IMR-90 (cell line): ENCODE data around the gene DDA1. TPM values are rescaled to one million over a fixed set of nuclear protein-coding genes. Genes with fewer than 3 reads are reported as not detected.

Experiments used
- ATAC-seq: fragments of 200-7000 bp; cut with Tn5 transposase; 2 replicates; pipeline ENCODE4 v1.9.1; 2020; ENCODE audit warnings: low read depth, mild to moderate bottlenecking, moderate library complexity
- BruUV-seq: library from RNA; stranded (reverse); fragments of 400-500 nt; replicated peaks from 2 replicates; lab custom pipeline; 2021; lab: Mats Ljungman, UMichigan
- CTCF ChIA-PET: fragments of 300-600 bp; formaldehyde crosslinking; extraction: SDS; loops from one replicate; lab custom pipeline; 2021; ENCODE audit warnings: antibody characterized with exemption; lab: Yijun Ruan, JAX
- POLR2A ChIA-PET: fragments of 300-600 bp; sonication (Branson Sonifier 250); formaldehyde crosslinking; loops from one replicate; lab custom pipeline; 2022; ENCODE audit warnings: antibody characterized with exemption; ENCODE audit not compliant: unreplicated experiment; lab: Charles Lee
- DNase-seq: peaks from one replicate; pipeline ENCODE4 v3.0.0; 2013
- H2AFZ ChIP-seq: replicated peaks from 2 replicates; pipeline ENCODE3; 2013; ENCODE audit warnings: low read length, mild to moderate bottlenecking; ENCODE audit not compliant: poor library complexity
- H2AK5ac ChIP-seq: 2 replicates; pipeline ENCODE4 v1.6.1; 2013; ENCODE audit warnings: low read depth, low read length, inconsistent platforms
- H2AK9ac ChIP-seq: replicated peaks from 2 replicates; pipeline ENCODE3; 2013; ENCODE audit warnings: mild to moderate bottlenecking, low read depth, low read length, moderate library complexity; ENCODE audit not compliant: poor library complexity
- H2BK120ac ChIP-seq: 2 replicates; pipeline ENCODE4 v1.6.1; 2013; ENCODE audit warnings: low read depth, low read length, inconsistent platforms
- H2BK15ac ChIP-seq: 3 replicates; pipeline ENCODE4 v1.6.1; 2013; ENCODE audit warnings: low read depth, low read length, inconsistent platforms
- H2BK20ac ChIP-seq: 2 replicates; pipeline ENCODE4 v1.6.1; 2013; ENCODE audit warnings: low read depth, mild to moderate bottlenecking, inconsistent platforms, low read length, moderate library complexity
- H2BK5ac ChIP-seq: 2 replicates; pipeline ENCODE4 v1.6.1; 2013; ENCODE audit warnings: mild to moderate bottlenecking, low read depth, low read length, inconsistent platforms; ENCODE audit not compliant: poor library complexity, severe bottlenecking
- H3K14ac ChIP-seq: replicated peaks from 2 replicates; pipeline ENCODE4 v1.6.1; 2013; ENCODE audit warnings: low read depth, low read length, inconsistent platforms
- H3K18ac ChIP-seq: 2 replicates; pipeline ENCODE4 v1.6.1; 2013; ENCODE audit warnings: low read depth, low read length, control low read depth
- H3K23ac ChIP-seq: 2 replicates; pipeline ENCODE4 v1.6.1; 2013; ENCODE audit warnings: low read depth, low read length, inconsistent platforms
- H3K27ac ChIP-seq: 2 replicates; pipeline ENCODE4 v1.5.1; 2013; ENCODE audit warnings: mild to moderate bottlenecking, control low read depth, low read length; ENCODE audit not compliant: insufficient read depth
- H3K27me3 ChIP-seq: 2 replicates; pipeline ENCODE4 v1.6.1; 2013; ENCODE audit warnings: low read length; ENCODE audit not compliant: control insufficient read depth, insufficient read depth
- H3K36me3 ChIP-seq: 2 replicates; pipeline ENCODE4 v1.6.1; 2013; ENCODE audit warnings: low read length, mixed read lengths; ENCODE audit not compliant: control insufficient read depth, insufficient read depth
- H3K4ac ChIP-seq: 2 replicates; pipeline ENCODE4 v1.6.1; 2013; ENCODE audit warnings: low read depth, low read length, inconsistent platforms
- H3K4me1 ChIP-seq: 2 replicates; pipeline ENCODE4 v1.6.1; 2013; ENCODE audit warnings: low read length, mixed read lengths; ENCODE audit not compliant: control insufficient read depth, insufficient read depth
- H3K4me2 ChIP-seq: 2 replicates; pipeline ENCODE4 v1.6.1; 2013; ENCODE audit warnings: low read depth, mild to moderate bottlenecking, control low read depth, low read length, moderate library complexity
- H3K4me3 ChIP-seq: 2 replicates; pipeline ENCODE4 v1.5.1; 2013; ENCODE audit warnings: low read depth, mild to moderate bottlenecking, control low read depth, low read length, moderate library complexity; ENCODE audit not compliant: insufficient read depth
- H3K56ac ChIP-seq: 2 replicates; pipeline ENCODE4 v1.6.1; 2013; ENCODE audit warnings: low read length, inconsistent platforms; ENCODE audit not compliant: insufficient read depth; ENCODE audit errors: extremely low read depth
- H3K79me1 ChIP-seq, 2 experiments: 2 replicates each; pipeline ENCODE4 v1.6.1; 2013; ENCODE audit warnings: low read length in 2 of 2, inconsistent platforms in 1 of 2, low read depth in 1 of 2
- H3K9ac ChIP-seq: 2 replicates; pipeline ENCODE4 v1.6.1; 2013; ENCODE audit warnings: low read depth, low read length, control low read depth
- H3K9me1 ChIP-seq: 2 replicates; pipeline ENCODE4 v1.6.1; 2013; ENCODE audit warnings: low read length, inconsistent platforms; ENCODE audit not compliant: insufficient read depth
- H3K9me3 ChIP-seq: 2 replicates; pipeline ENCODE4 v1.6.1; 2013; ENCODE audit warnings: low read length; ENCODE audit not compliant: control insufficient read depth, insufficient read depth
- H4K20me1 ChIP-seq: 2 replicates; pipeline ENCODE4 v1.6.1; 2013; ENCODE audit warnings: low read length, inconsistent platforms; ENCODE audit not compliant: insufficient read depth
- H4K5ac ChIP-seq: 2 replicates; pipeline ENCODE4 v1.6.1; 2013; ENCODE audit warnings: mild to moderate bottlenecking, low read depth, low read length, control low read depth
- H4K8ac ChIP-seq, 2 experiments: 2 replicates each; pipeline ENCODE4 v1.6.1; 2013; ENCODE audit warnings: low read depth in 2 of 2, low read length in 2 of 2, control low read depth in 1 of 2, inconsistent platforms in 1 of 2
- H4K91ac ChIP-seq: 2 replicates; pipeline ENCODE4 v1.6.1; 2013; ENCODE audit warnings: low read depth, low read length, inconsistent platforms; ENCODE audit not compliant: insufficient read depth
- BHLHE40 ChIP-seq: fragments of 150-350 bp; IDR thresholded peaks from 2 replicates; pipeline ENCODE4 v1.6.1; 2016; ENCODE audit warnings: mild to moderate bottlenecking, low read depth, low read length
- CEBPB ChIP-seq: IDR thresholded peaks from 2 replicates; pipeline ENCODE4 v1.6.1; 2012; ENCODE audit warnings: low read depth, low read length, improper control_type of control experiment
- CHD1 ChIP-seq: IDR thresholded peaks from 2 replicates; pipeline ENCODE4 v1.6.1; 2012; ENCODE audit warnings: low read depth, low read length, improper control_type of control experiment
- CTCF ChIP-seq: conservative IDR thresholded peaks from 2 replicates; pipeline ENCODE4 v1.5.1; 2012; ENCODE audit warnings: mild to moderate bottlenecking, low read depth, low read length, improper control_type of control experiment
- ELK1 ChIP-seq: fragments of 150-350 bp; IDR thresholded peaks from 2 replicates; pipeline ENCODE4 v1.6.1; 2016; ENCODE audit warnings: low read depth, mild to moderate bottlenecking, low read length, moderate library complexity, borderline replicate concordance
- FOS ChIP-seq: fragments of 150-350 bp; IDR thresholded peaks from 2 replicates; pipeline ENCODE4 v1.6.1; 2016; ENCODE audit warnings: low read depth, low read length
- MAFK ChIP-seq: IDR thresholded peaks from 2 replicates; pipeline ENCODE4 v1.6.1; 2012; ENCODE audit warnings: low read depth, low read length, improper control_type of control experiment
- MAZ ChIP-seq: IDR thresholded peaks from 2 replicates; pipeline ENCODE4 v1.6.1; 2012; ENCODE audit warnings: low read depth, mild to moderate bottlenecking, low read length, improper control_type of control experiment, moderate library complexity, borderline replicate concordance
- MXI1 ChIP-seq: IDR thresholded peaks from 2 replicates; pipeline ENCODE4 v1.6.1; 2012; ENCODE audit warnings: low read depth, mild to moderate bottlenecking, low read length, moderate library complexity, borderline replicate concordance
- NFE2L2 ChIP-seq: fragments of 150-350 bp; IDR thresholded peaks from 2 replicates; pipeline ENCODE4 v1.6.1; 2016; ENCODE audit warnings: low read depth, mild to moderate bottlenecking, low read length
- POLR2A ChIP-seq: IDR thresholded peaks from 2 replicates; pipeline ENCODE4 v1.6.1; 2012; ENCODE audit warnings: mild to moderate bottlenecking, low read depth, low read length
- RAD21 ChIP-seq: IDR thresholded peaks from 2 replicates; pipeline ENCODE4 v1.6.1; 2012; ENCODE audit warnings: low read length, improper control_type of control experiment
- RCOR1 ChIP-seq: IDR thresholded peaks from 2 replicates; pipeline ENCODE4 v1.6.1; 2012; ENCODE audit warnings: mild to moderate bottlenecking, low read length, improper control_type of control experiment; ENCODE audit not compliant: insufficient replicate concordance
- RFX5 ChIP-seq: IDR thresholded peaks from 2 replicates; pipeline ENCODE4 v1.8.0; 2012; ENCODE audit warnings: low read depth, mild to moderate bottlenecking, low read length, moderate library complexity
- SMC3 ChIP-seq: fragments of 150-350 bp; IDR thresholded peaks from 2 replicates; pipeline ENCODE4 v1.6.1; 2016; ENCODE audit warnings: low read depth, mild to moderate bottlenecking, antibody characterized with exemption, low read length, moderate library complexity
- USF2 ChIP-seq: fragments of 150-350 bp; IDR thresholded peaks from 2 replicates; pipeline ENCODE4 v1.6.1; 2017; ENCODE audit warnings: mild to moderate bottlenecking, antibody characterized with exemption, low read length, low read depth
- WGBS, 2 experiments: methylation state at CpG; one replicate each; pipeline versions ENCODE4 v1.1.5 to v1.1.7; 2013; ENCODE audit warnings: missing lambda C conversion rate in 2 of 2; ENCODE audit not compliant: insufficient read length in 1 of 2; ENCODE audit errors: extremely low coverage in 2 of 2; 5-methylcytosine and 5-hydroxymethylcytosine counted together
- dilution Hi-C: fragments of 300-500 bp; cut with HindIII; formaldehyde crosslinking; loops from one replicate; pipeline ENCODE4 v1.14.3; 2018; ENCODE audit warnings: low sequenced_read_pairs; ENCODE audit not compliant: unreplicated experiment
- in situ Hi-C: fragments of 300-500 bp; cut with MboI; formaldehyde crosslinking; loops from 3 replicates; pipeline ENCODE4 v1.14.3; 2019; ENCODE audit warnings: low sequenced_read_pairs, inconsistent platforms, mixed read lengths
- intact Hi-C: fragments of 100-400 bp; cut with micrococcal nuclease; formaldehyde crosslinking; loops from 2 replicates; pipeline ENCODE4 v1.10.0; 2022
- polyA plus RNA-seq, 3 experiments: library from polyadenylated mRNA; depleted of rRNA; stranded (reverse); fragments of >200 nt; gene quantifications; 2 replicates each; pipeline ENCODE4 v1.2.3, GENCODE V29; 2012; ENCODE audit warnings: low replicate concordance in 1 of 3
- total RNA-seq: library from RNA; depleted of rRNA; stranded (reverse); fragments of >200 nt; gene quantifications from 2 replicates; pipeline ENCODE4 v1.2.3, GENCODE V29; 2012

DDA1 gene
- total and polyA plus RNA-seq, 2 of the 4 experiments (the other 2 are of a cell fraction), result 33.7 to 87.2 TPM

GRCh38 chr19:17286263-17286662, 23.1 kb upstream of the DDA1 start:
- no peak for DNase-seq
- Histone ChIP-seq H3K36me3 (no peaks in the 10 kb centered on the region), H3K56ac (no peak overlapping the region), H2AK5ac (no peak overlapping the region), H3K14ac (no peak overlapping the region), H2AFZ (no peak overlapping the region), H3K4ac (no peak overlapping the region), H2BK20ac (no peak overlapping the region), H3K4me3 (no peak overlapping the region), H4K5ac (no peak overlapping the region), H4K20me1 (no peaks in the 10 kb centered on the region), H2AK9ac (peak overlapping the region; percentile 42), H3K4me1 (peaks cover 2% of the 10 kb centered on the region; the same call in 1 of the 2 replicates), H3K23ac (no peak overlapping the region), H4K91ac (no peak overlapping the region), H3K79me1 (no peaks in the 10 kb centered on the region), H2BK120ac (no peak overlapping the region), H3K4me2 (no peak overlapping the region), H2BK15ac (no peak overlapping the region), H3K9me1 (no peaks in the 10 kb centered on the region), H3K9me3 (no peaks in the 10 kb centered on the region), H3K27ac (no peak overlapping the region), H3K9ac (no peak overlapping the region), H3K18ac (no peak overlapping the region), H2BK5ac (no peak overlapping the region), H4K8ac (no peak overlapping the region), H3K27me3 (no peaks in the 10 kb centered on the region)
- ChIA-PET POLR2A (no interaction called here), CTCF (no interaction called here)
- WGBS, 2 experiments, result 94% methylated on average over 7 of the region's 11 CpGs; no CpG with 5 or more reads in 1 of the 2 experiments
- no TSS peak for BruUV-seq
- ATAC-seq, result no peak
- dilution Hi-C loops (no loop called here), in situ Hi-C loops (loop anchor here (5.0 to 10.0 kb wide), 2 partner anchors 81 to 214 kb away; no protein-coding TSS in a partner anchor), intact Hi-C loops (loop anchor here (10.0 kb wide), 1 partner anchor 511 kb away; no protein-coding TSS in a partner anchor)
- TF ChIP-seq CHD1 (no peak), SMC3 (no peak), NFE2L2 (no peak), MAFK (no peak), RFX5 (no peak), ELK1 (no peak), BHLHE40 (no peak), USF2 (no peak), POLR2A (no peak), RCOR1 (no peak), MXI1 (no peak), FOS (no peak), RAD21 (no peak), CTCF (no peak), MAZ (no peak), CEBPB (no peak)
